ENCODE measurements around the gene OST4.

The OST4 gene

GRCh38 chr2:27097341-27097740 lies 25.9 kb upstream of the OST4 start:
- Histone ChIP-seq H3K79me2 (ENCODE audit: insufficient read depth, low read depth) (no peaks in the 10 kb centered on the region), H4K20me1 (ENCODE audit: insufficient read depth) (no peaks in the 10 kb centered on the region), H3K27ac (no peak overlapping the region), H3K27me3 (ENCODE audit: insufficient read depth, low read depth) (no peaks in the 10 kb centered on the region), H3K4me3 (IDR thresholded peaks at IDR 0.05; ENCODE audit: insufficient read depth, low read depth, low read length) (no peak overlapping the region), H3K36me3 (ENCODE audit: insufficient read depth) (no peaks in the 10 kb centered on the region), H3K4me1 (ENCODE audit: low read depth, poor library complexity, severe bottlenecking) (no peaks in the 10 kb centered on the region), H2AFZ (ENCODE audit: low read depth) (no peak overlapping the region), H3K4me2 (no peak overlapping the region), H3K9ac (no peak overlapping the region)
- TF ChIP-seq CTCF (conservative IDR thresholded peaks at IDR 0.05; ENCODE audit: low read depth, low read length): no peak

DNA sequence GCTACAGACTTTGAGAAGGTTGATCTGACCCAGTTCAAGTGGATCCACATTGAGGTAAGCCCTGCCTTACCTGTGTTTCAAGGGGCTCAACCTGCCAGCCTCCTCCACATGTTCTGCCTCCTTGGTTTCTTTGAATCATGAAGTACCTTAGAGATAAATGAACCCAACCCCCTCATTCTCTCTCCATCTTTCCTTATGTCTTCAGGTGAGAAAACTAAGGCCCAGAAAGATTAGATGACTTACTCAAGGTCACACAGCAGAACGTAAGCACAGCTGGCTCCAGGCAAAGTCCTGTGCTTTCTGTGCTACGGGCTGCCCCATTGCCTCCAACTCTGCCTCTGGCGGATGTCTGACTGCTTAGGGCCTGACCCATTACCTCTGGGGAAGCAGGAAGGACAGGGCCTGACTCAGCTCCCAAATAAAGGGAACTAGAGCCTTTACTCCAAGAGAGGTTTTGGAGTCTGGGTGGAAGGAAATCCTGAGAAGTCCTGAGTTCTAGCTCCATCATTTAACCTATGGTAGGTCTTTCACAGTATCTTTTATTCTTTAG lies 25.4 kb upstream of the OST4 start:
- Histone ChIP-seq H3K4me2 (no peak overlapping the region), H3K27me3 (ENCODE audit: insufficient read depth, low read depth) (no peaks in the 10 kb centered on the region), H3K4me3 (IDR thresholded peaks at IDR 0.05; ENCODE audit: insufficient read depth, low read depth, low read length) (no peak overlapping the region), H3K27ac (no peak overlapping the region), H2AFZ (ENCODE audit: low read depth) (peak overlapping the region; percentile 62; the same call in 1 of the 2 replicates), H3K9ac (no peak overlapping the region), H3K36me3 (ENCODE audit: insufficient read depth) (no peaks in the 10 kb centered on the region), H4K20me1 (ENCODE audit: insufficient read depth) (no peaks in the 10 kb centered on the region), H3K79me2 (ENCODE audit: insufficient read depth, low read depth) (no peaks in the 10 kb centered on the region), H3K4me1 (ENCODE audit: low read depth, poor library complexity, severe bottlenecking) (no peaks in the 10 kb centered on the region)
- no peak for TF ChIP-seq CTCF (conservative IDR thresholded peaks at IDR 0.05; ENCODE audit: low read depth, low read length)

GRCh38 chr2:27095745-27096651 lies 24.5 kb upstream of the OST4 start:
- no peak overlapping the region for H3K27ac ChIP-seq
- no peaks in the 10 kb centered on the region for H3K4me1 ChIP-seq (ENCODE audit: low read depth, poor library complexity, severe bottlenecking)
- peak overlapping the region; percentile 62 for H2AFZ ChIP-seq (ENCODE audit: low read depth)
- H3K4me2 ChIP-seq: no peak overlapping the region; the same call in 1 of the 2 replicates
- H3K4me3 ChIP-seq (IDR thresholded peaks at IDR 0.05; ENCODE audit: insufficient read depth, low read depth, low read length): no peak overlapping the region
- no peaks in the 10 kb centered on the region for H3K27me3 ChIP-seq (ENCODE audit: insufficient read depth, low read depth)
- no peak for TF ChIP-seq CTCF (conservative IDR thresholded peaks at IDR 0.05; ENCODE audit: low read depth, low read length)
- no peaks in the 10 kb centered on the region for H4K20me1 ChIP-seq (ENCODE audit: insufficient read depth)
- H3K36me3 ChIP-seq (ENCODE audit: insufficient read depth): no peaks in the 10 kb centered on the region
- H3K79me2 ChIP-seq (ENCODE audit: insufficient read depth, low read depth): no peaks in the 10 kb centered on the region
- H3K9ac ChIP-seq: peak overlapping the region; percentile 13; the same call in 1 of the 2 replicates

GRCh38 chr2:27095427-27095744 lies 23.9 kb upstream of the OST4 start:
- no peaks in the 10 kb centered on the region for H3K36me3 ChIP-seq (ENCODE audit: insufficient read depth)

More at GRCh38 chr2:27095427-27095744, 23.9 kb upstream of the OST4 start:
- H3K79me2 ChIP-seq (ENCODE audit: insufficient read depth, low read depth): no peaks in the 10 kb centered on the region
- no peak overlapping the region for H3K27ac ChIP-seq
- H3K27me3 ChIP-seq (ENCODE audit: insufficient read depth, low read depth): no peaks in the 10 kb centered on the region
- no peaks in the 10 kb centered on the region for H4K20me1 ChIP-seq (ENCODE audit: insufficient read depth)
- H3K4me3 ChIP-seq (IDR thresholded peaks at IDR 0.05; ENCODE audit: insufficient read depth, low read depth, low read length): no peak overlapping the region
- H3K9ac ChIP-seq: no peak overlapping the region
- TF ChIP-seq CTCF (conservative IDR thresholded peaks at IDR 0.05; ENCODE audit: low read depth, low read length): no peak
- H3K4me1 ChIP-seq (ENCODE audit: low read depth, poor library complexity, severe bottlenecking): no peaks in the 10 kb centered on the region
- no peak overlapping the region for H3K4me2 ChIP-seq
- no peak overlapping the region for H2AFZ ChIP-seq (ENCODE audit: low read depth)
